NCI-H2107 treated with DMSO at 0.1 percent for 48 hours (cell line): Measurements from ENCODE around the gene APBB1IP.
"Not testable (repeated sequence)": the region's sequence is repeated elsewhere in the genome, so short reads cannot be mapped to it uniquely, and the experiment has no call there.

Experiments
- DNase-seq: peaks from one replicate; lab custom pipeline; 2025; ENCODE audit not compliant: unreplicated experiment; lab: John Stamatoyannopoulos, UW

Gene APBB1IP

GRCh38 chr10:26440088-26440470 is 1.9 kb downstream of the APBB1IP start:
- no peak for DNase-seq

GRCh38 chr10:26441491-26442214 is 3.5 kb downstream of the APBB1IP start:
- DNase-seq: no peak

GRCh38 chr10:26445411-26446031 is 7.4 kb downstream of the APBB1IP start:
- DNase-seq: no peak

- DNase-seq: no peak
These were observed 8.1 kb downstream of the APBB1IP start for GRCh38 chr10:26446258-26446657.

GRCh38 chr10:26448292-26448691 is 10.2 kb downstream of the APBB1IP start:
- DNase-seq: no peak

GRCh38 chr10:26448706-26449435 is 10.7 kb downstream of the APBB1IP start:
- DNase-seq: no peak

- no peak for DNase-seq
These were observed 11.6 kb downstream of the APBB1IP start for GRCh38 chr10:26449726-26450125.

- no peak for DNase-seq
These were observed 13.8 kb downstream of the APBB1IP start for GRCh38 chr10:26451903-26452302.

- DNase-seq: no peak
These were observed 15.7 kb downstream of the APBB1IP start for GRCh38 chr10:26453850-26454249.

GRCh38 chr10:26454891-26455290 is 16.8 kb downstream of the APBB1IP start:
- DNase-seq: no peak

GRCh38 chr10:26455567-26456315 is 17.6 kb downstream of the APBB1IP start:
- DNase-seq: no peak

GRCh38 chr10:26457088-26457487 is 18.9 kb downstream of the APBB1IP start:
- DNase-seq: no peak

- DNase-seq: no peak
These were observed 22.6 kb downstream of the APBB1IP start for GRCh38 chr10:26460736-26461135.

GRCh38 chr10:26463986-26464385 is 25.8 kb downstream of the APBB1IP start:
- DNase-seq: no peak

GRCh38 chr10:26464632-26465280 is 26.6 kb downstream of the APBB1IP start:
- DNase-seq: no peak

GRCh38 chr10:26466531-26466930 is 28.4 kb downstream of the APBB1IP start:
- DNase-seq: not testable (repeated sequence)

- no peak for DNase-seq
These were observed 29.5 kb downstream of the APBB1IP start for GRCh38 chr10:26467639-26468038.

GRCh38 chr10:26468291-26468690 is 30.1 kb downstream of the APBB1IP start:
- DNase-seq: no peak

GRCh38 chr10:26468700-26469099 is 30.6 kb downstream of the APBB1IP start:
- no peak for DNase-seq

- no peak for DNase-seq
These were observed 34.3 kb downstream of the APBB1IP start for GRCh38 chr10:26472492-26472778.

GRCh38 chr10:26474026-26474425 is 35.9 kb downstream of the APBB1IP start:
- DNase-seq: no peak
